Neural cell (in vitro differentiated cells): ENCODE data around the gene C20orf141.

Experiments used
- CTCF ChIP-seq: fragments of 450-650 bp; IDR thresholded peaks from 2 replicates; pipeline ENCODE4 v1.5.1; 2014; ENCODE audit warnings: antibody characterized with exemption, mild to moderate bottlenecking, moderate library complexity; ENCODE audit not compliant: poor library complexity, severe bottlenecking
- POLR2AphosphoS5 ChIP-seq: IDR thresholded peaks from 2 replicates; pipeline ENCODE4 v1.6.1; 2012
- REST ChIP-seq: IDR thresholded peaks from 2 replicates; pipeline ENCODE4 v1.6.1; 2012; ENCODE audit warnings: borderline replicate concordance
- TAF1 ChIP-seq: IDR thresholded peaks from 2 replicates; pipeline ENCODE4 v1.6.1; 2012; ENCODE audit warnings: low read depth

DNA sequence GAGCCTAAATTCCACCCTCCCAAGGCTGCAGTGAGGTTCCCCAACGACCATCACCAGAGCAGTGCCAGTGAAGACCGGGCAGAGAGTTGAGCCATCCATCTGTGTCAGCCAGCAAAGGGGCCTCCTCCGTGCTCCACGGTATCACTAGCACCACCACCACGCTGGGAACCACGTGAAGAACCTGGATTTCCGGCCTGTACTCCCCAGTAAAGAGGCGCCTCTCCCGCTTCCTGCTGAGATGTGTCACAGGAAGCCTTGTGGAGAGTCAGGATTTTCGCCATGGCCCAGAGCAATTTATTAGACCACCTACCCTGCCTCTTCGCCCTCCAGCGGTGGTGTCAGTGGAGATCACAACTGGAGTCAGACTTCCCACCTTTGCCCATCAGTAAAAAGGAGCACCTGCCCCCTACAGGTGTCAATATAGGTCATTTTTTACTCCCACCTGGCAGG lies 43.1 kb upstream of the C20orf141 start:
- TF ChIP-seq CTCF = no peak
- TF ChIP-seq TAF1 = no peak
- TF ChIP-seq POLR2AphosphoS5 = no peak
- no peak for TF ChIP-seq REST
